GM04503 (cell line): ENCODE data around the gene KCNN3.
"Not testable (repeated sequence)": the region's sequence is repeated elsewhere in the genome, so short reads cannot be mapped to it uniquely, and the experiment has no call there.

ENCODE experiments used
- DNase-seq: peaks from one replicate; pipeline ENCODE4 v3.0.0-alpha.2; 2012; ENCODE audit warnings: low read depth

The KCNN3 gene

DNA sequence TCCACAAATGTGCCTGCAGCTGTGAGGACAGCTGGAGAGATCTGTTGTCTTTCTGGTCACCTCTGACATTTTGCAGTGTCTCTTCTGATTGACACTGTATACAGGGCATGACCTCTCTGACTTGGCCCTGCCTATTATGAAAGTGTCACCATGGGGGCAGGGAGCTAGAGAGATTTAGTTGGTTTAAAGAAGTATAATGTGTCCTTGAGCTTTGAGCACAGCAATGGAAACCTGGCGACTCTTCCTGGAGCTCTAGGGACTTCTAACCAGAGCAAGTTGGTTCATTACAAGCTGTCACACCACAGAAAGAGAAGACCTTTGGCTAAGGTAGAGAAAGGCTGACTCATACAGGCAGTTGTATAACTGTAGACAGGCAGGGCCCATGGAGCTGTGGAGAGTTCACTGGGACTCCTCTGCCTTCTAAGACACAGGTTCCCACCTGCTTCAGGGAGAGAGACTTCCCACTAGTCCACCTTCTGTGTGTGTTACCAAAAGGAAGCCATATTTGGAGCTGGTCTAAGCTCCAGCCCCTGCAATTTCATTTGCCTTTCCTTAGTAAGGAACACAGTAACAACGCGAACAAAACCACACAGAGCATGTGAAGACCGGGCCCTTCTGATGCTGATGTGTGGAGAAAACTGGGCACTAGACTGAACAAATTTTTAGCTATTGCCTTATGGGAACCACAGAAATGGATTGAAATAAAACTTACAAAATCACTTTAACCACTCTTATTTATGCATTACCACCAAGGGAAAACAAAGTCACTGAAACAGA lies 171.6 kb downstream of the KCNN3 start:
- no peak for DNase-seq

DNA sequence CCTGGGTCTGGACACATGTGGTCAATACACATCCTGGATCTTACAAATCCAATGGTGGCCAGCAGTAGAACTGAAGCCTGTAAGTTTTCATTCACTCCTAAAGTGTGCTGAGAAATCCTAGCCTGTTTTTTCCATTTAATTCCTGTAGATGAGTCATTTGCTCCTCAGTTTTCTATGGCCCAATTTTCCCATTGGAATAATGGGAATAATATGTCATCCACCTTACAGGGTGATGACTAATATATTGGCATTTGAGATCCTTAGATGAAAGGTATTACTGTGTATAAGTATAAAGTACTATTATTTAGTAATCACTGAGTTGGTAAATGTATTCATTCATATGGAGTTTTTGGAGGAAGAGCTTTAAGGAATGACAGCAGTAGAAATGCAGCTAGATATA lies 172.4 kb downstream of the KCNN3 start:
- no peak for DNase-seq

DNA sequence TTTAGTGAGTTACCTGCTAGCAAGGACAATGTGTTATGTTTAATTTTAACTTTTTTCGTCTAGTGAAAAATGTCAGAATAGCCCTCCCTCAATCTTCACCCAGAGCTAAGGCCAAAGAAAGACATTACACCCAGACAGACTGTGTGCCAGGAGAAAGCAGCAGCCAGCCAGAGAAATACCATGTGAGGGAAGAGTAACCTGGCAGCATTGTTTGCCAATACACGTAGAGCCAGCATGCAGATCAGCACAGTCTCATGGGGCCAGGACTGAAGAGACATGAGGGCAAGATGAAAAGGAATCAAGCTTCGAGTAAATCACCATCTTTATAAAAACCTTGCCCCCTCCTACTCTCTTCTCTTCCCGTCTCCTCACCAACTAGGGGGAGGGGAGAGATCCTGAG lies 173.6 kb downstream of the KCNN3 start:
- no peak for DNase-seq

GRCh38 chr1:154695985-154696384 lies 174.1 kb downstream of the KCNN3 start:
- DNase-seq: no peak

GRCh38 chr1:154694995-154695394 lies 175.1 kb downstream of the KCNN3 start:
- no peak for DNase-seq

DNA sequence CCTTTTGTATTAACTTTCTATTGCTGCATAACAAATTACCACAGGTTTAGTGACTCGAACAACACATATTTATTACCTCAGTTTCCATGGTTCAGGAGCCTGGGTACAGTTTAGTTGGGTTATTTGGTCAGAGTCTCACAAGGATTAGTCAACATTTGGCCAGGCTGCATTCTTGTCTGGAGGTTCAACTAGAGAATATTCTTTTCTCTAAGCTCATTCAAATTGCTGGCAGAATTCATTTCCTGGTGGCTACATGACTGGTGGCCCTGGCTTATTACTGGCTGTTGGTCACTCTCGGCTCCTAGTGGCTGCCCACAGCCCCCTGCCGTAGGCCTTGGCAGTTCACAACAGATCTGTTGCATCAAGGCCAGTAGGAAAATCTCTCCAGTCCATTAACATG lies 181.0 kb downstream of the KCNN3 start:
- no peak for DNase-seq

DNA sequence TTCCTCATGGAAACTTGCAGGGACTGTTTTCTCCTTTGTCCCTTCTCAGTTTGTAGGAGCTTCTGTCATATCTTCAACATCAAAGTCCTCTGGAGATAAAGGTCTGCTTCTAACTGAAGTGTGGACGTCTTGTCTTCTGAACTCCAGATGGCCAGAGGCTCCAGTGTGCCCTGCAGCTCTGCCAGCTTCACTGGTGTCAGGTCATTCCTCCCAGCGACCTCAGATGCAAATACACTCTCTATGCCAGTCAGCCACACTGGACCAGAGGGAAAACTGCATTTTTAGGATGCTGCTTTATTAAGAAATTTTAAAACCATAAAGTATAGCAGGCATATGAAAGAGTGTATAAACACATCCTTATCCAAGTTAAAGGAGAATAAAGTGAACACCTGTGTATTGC lies 183.6 kb downstream of the KCNN3 start:
- no peak for DNase-seq

DNA sequence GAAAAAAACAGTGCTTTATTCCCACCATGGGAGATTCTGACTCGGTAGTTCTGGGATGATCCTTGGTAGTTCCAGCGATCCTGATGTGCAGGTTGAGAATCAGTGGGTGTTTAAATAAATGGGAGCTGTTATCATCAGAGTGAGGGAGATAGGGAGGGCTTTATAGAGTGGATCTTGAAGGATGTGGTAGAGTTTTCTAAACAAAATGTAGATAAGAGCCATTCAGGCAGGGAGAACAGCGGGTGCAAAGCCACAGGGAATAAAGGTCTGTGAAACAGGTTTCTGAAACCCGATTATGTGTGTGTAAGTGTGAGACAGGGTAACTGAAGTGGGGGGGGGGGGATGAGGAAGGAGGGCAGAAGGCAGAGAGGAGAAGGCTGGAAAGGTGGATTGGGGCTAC lies 186.3 kb downstream of the KCNN3 start:
- DNase-seq: no peak

GRCh38 chr1:154682254-154682653 lies 187.8 kb downstream of the KCNN3 start:
- no peak for DNase-seq

- not testable (repeated sequence) for DNase-seq
Measured at GRCh38 chr1:154677844-154678243, 192.2 kb downstream of the KCNN3 start.

GRCh38 chr1:154676847-154677246 lies 193.2 kb downstream of the KCNN3 start:
- DNase-seq: not testable (repeated sequence)

DNA sequence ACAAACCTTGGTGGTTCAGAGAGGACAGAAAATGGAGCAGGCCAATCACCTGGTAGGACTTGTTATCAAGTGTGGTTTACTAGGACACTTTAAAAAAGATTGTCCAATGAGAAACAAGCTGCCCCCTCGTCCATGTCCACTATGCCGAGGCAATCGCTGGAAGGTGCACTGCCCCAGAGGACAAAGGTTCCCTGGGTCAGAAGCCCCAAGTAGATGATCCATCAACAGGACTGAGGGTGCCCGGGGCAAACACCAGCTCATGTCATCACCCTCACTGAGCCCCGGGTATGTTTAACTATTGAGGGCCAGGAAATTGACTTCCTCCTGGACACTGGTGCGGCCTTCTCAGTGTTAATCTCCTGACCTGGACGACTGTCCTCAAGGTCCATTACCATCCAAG lies 195.6 kb downstream of the KCNN3 start:
- DNase-seq: not testable (repeated sequence)

DNA sequence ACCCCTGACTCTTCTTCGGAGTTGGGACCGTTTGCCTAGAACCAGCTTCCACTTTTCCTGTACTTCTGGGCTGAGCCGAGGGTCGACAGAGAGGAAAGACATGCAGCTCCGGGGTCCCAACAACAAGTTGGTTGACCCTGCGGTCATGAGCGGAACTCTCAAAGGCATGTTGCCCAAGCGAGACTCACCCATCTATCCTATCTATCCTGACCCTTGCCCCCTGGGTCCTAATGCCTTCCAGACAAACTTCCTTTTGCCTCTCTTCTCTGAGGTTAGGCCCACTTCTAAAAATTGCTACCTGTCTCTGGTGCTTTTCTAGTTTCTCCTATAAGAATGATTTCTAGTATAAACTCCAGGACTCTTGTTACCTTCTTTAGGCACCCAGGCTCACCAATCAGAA lies 197.8 kb downstream of the KCNN3 start:
- DNase-seq: not testable (repeated sequence)

- DNase-seq: not testable (repeated sequence)
Measured at GRCh38 chr1:154671412-154671811, 198.7 kb downstream of the KCNN3 start.

DNA sequence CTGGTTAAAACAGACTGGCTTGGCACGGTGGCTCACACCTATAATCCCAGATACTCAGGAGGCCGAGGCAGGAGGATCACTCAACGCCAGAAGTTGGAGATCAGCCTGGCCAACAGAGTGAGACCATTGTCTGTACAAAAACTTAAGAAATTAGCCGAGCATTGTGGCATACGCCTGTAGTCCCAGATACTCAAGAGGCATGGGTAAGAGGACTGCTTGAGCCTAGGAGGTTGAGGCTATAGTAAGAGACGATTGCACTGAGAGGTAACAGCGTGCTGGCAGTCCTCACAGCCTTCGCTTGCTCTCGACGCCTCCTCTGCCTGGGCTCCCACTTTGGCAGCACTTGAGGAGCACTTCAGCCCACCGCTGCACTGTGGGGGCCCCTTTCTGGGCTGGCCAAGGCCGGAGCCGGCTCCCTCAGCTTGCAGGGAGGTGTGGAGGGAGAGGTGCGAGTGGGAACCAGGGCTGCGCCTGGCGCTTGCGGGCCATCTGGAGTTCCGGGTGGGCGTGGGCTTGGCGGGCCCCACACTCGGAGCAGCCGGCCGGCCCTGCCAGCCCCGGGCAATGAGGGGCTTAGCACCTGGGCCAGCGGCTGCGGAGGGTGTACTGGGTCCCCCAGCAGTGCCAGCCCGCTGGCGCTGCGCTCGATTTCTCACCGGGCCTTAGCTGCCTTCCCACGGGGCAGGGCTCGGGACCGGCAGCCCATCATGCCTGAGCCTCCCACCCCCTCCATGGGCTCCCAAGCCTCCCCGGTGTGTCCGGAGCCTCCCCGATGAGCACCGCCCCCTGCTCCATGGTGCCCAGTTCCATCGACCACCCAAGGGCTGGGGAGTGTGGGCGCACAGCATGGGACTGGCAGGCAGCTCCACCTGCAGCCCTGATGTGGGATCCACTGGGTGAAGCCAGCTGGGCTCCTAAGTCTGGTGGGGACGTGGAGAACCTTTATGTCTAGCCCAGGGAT lies 199.5 kb downstream of the KCNN3 start:
- not testable (repeated sequence) for DNase-seq

- DNase-seq: peak; percentile 17
Measured at GRCh38 chr1:154669464-154670282, 200.4 kb downstream of the KCNN3 start.

DNA sequence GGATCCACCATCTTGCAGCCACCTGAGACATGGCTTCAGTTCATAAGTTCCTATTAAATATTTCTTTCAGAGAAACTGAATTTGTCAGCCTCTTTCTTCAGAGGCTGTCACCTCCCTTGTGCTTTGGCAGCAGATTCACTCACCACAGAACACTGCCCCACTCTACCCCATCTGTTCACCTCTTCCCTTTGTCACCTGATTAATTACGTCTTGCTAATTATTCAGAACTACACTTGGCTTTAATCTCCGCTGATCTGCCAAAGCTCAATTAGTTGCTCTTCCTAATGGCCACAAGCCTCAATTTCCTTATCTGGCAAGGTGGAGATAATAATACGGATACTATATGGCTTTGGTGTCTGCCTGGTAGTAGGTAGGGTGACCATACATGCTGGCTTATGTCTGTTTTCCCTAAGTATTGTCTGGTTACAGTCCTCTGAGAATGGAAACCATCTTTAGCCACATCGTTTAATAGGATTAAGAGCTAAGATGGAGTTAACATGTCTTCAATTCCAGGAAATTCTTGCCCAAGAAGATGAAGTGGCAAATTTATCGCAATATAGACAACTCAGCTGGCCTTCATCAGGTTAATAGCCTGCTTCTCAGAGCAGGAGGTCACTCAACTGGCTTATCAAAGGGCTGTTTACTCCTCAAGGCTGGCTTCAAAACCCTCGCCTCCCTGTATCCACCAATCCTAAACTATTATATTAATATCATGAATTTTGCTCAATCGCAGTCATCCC lies 203.9 kb downstream of the KCNN3 start:
- no peak for DNase-seq

- no peak for DNase-seq
Measured at GRCh38 chr1:154664331-154665002, 205.6 kb downstream of the KCNN3 start.

- no peak for DNase-seq
Measured at GRCh38 chr1:154663471-154664060, 206.5 kb downstream of the KCNN3 start.

DNA sequence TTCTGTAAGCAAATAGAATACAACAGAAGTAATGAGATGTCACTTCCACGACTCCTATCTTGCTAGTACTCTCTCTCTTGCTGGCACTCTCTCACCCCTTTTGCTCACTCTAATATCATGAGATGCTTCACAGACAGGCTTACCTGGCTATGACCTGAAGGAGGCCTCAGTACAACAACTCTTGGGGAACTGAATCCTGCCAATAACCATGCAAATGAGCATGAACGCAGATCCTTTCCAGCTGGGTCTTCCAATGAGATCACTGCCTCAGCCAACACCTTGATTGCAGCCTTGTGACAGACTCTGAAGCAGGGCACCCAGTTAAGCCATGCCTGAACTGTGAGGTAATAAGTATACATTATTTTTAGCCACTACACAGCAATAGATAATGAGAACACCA lies 209.0 kb downstream of the KCNN3 start:
- no peak for DNase-seq
